DOHH2 (cell line): Measurements from ENCODE around the gene PTGIS.

ENCODE experiments used
- H3F3A ChIP-seq: fragments of 200-600 bp; sonication (generic), shearing (Covaris generic); 2 replicates; pipeline ENCODE4 v1.6.0; 2016; ENCODE audit warnings: antibody characterized with exemption, mild to moderate bottlenecking; ENCODE audit not compliant: control insufficient read depth, insufficient read depth
- H3K27ac ChIP-seq: fragments of 200-600 bp; sonication (generic); 2 replicates; pipeline ENCODE4 v1.5.1; 2014; ENCODE audit warnings: low read depth, mild to moderate bottlenecking, low read length, moderate library complexity
- H3K27me3 ChIP-seq: fragments of 200-600 bp; sonication (generic); 2 replicates; pipeline ENCODE4 v1.6.1; 2014; ENCODE audit warnings: mild to moderate bottlenecking, low read length, mixed read lengths; ENCODE audit not compliant: control insufficient read depth
- H3K36me3 ChIP-seq: fragments of 200-600 bp; sonication (generic); 2 replicates; pipeline ENCODE4 v1.6.1; 2014; ENCODE audit warnings: mild to moderate bottlenecking, low read length, moderate library complexity, mixed read lengths; ENCODE audit not compliant: control insufficient read depth
- H3K4me1 ChIP-seq: fragments of 200-600 bp; sonication (generic); 2 replicates; pipeline ENCODE4 v1.6.1; 2014; ENCODE audit warnings: mild to moderate bottlenecking, low read length, mixed read lengths; ENCODE audit not compliant: control insufficient read depth
- H3K4me2 ChIP-seq: fragments of 200-600 bp; sonication (generic); 2 replicates; pipeline ENCODE4 v1.6.0; 2014; ENCODE audit warnings: mild to moderate bottlenecking, low read length, moderate library complexity
- H3K4me3 ChIP-seq: fragments of 200-600 bp; sonication (generic); 2 replicates; pipeline ENCODE4 v1.5.1; 2014; ENCODE audit warnings: mild to moderate bottlenecking, low read length, mixed read lengths
- H3K79me2 ChIP-seq: fragments of 200-600 bp; sonication (generic); 2 replicates; pipeline ENCODE4 v1.6.1; 2014; ENCODE audit warnings: mild to moderate bottlenecking, low read length, mixed read lengths; ENCODE audit not compliant: control insufficient read depth
- H3K9me2 ChIP-seq: fragments of 200-600 bp; sonication (generic); replicated peaks from 2 replicates; pipeline ENCODE4 v1.6.1; 2014; ENCODE audit warnings: mild to moderate bottlenecking, low read length, mixed read lengths; ENCODE audit not compliant: control insufficient read depth
- H3K9me3 ChIP-seq: fragments of 200-600 bp; sonication (generic); 2 replicates; pipeline ENCODE4 v1.6.1; 2014; ENCODE audit warnings: antibody characterized with exemption, low read length, mixed read lengths; ENCODE audit not compliant: control insufficient read depth, insufficient read depth
- H4K20me1 ChIP-seq: fragments of 200-600 bp; sonication (generic); 2 replicates; pipeline ENCODE4 v1.6.0; 2014; ENCODE audit warnings: low read depth, mild to moderate bottlenecking, antibody characterized with exemption, low read length, moderate library complexity; ENCODE audit not compliant: control insufficient read depth, insufficient read depth
- CTCF ChIP-seq: fragments of 200-600 bp; sonication (generic); IDR thresholded peaks from one replicate; pipeline ENCODE4 v1.5.1; 2014; ENCODE audit warnings: antibody characterized with exemption, mild to moderate bottlenecking, low read depth, low read length; ENCODE audit not compliant: poor library complexity, severe bottlenecking
- EZH2phosphoT487 ChIP-seq: fragments of 200-600 bp; sonication (generic); IDR thresholded peaks from 2 replicates; pipeline ENCODE4 v1.6.1; 2017; ENCODE audit warnings: borderline replicate concordance, mild to moderate bottlenecking, antibody characterized with exemption, low read length, moderate library complexity, mixed read lengths

The PTGIS gene

GRCh38 chr20:49496553-49497397 is 71.2 kb downstream of the PTGIS start:
- no peaks in the 10 kb centered on the region for H3K4me1 ChIP-seq
- H3F3A ChIP-seq: no peaks in the 10 kb centered on the region
- H4K20me1 ChIP-seq: no peaks in the 10 kb centered on the region
- H3K79me2 ChIP-seq: no peaks in the 10 kb centered on the region
- H3K27ac ChIP-seq: no peak overlapping the region
- H3K9me2 ChIP-seq: no peaks in the 10 kb centered on the region
- H3K27me3 ChIP-seq: peaks cover 9% of the 10 kb centered on the region
- no peak overlapping the region for H3K4me3 ChIP-seq
- TF ChIP-seq EZH2phosphoT487 (no peak), CTCF (no peak)
- H3K36me3 ChIP-seq: no peaks in the 10 kb centered on the region
- no peaks in the 10 kb centered on the region for H3K9me3 ChIP-seq
- no peak overlapping the region for H3K4me2 ChIP-seq

- Histone ChIP-seq H3F3A (no peaks in the 10 kb centered on the region), H3K27me3 (peaks cover 12% of the 10 kb centered on the region), H3K79me2 (no peaks in the 10 kb centered on the region), H3K4me2 (no peak overlapping the region), H3K27ac (no peak overlapping the region), H3K9me3 (no peaks in the 10 kb centered on the region), H3K36me3 (no peaks in the 10 kb centered on the region), H3K9me2 (no peaks in the 10 kb centered on the region), H4K20me1 (no peaks in the 10 kb centered on the region), H3K4me3 (no peak overlapping the region), H3K4me1 (no peaks in the 10 kb centered on the region)
- TF ChIP-seq EZH2phosphoT487 (no peak), CTCF (no peak)
These were observed 71.9 kb downstream of the PTGIS start for GRCh38 chr20:49496043-49496442.

- H3K27ac ChIP-seq: no peak overlapping the region
- H3K4me3 ChIP-seq: no peak overlapping the region
- no peaks in the 10 kb centered on the region for H3K9me2 ChIP-seq
- peaks cover 32% of the 10 kb centered on the region for H3K27me3 ChIP-seq
- no peaks in the 10 kb centered on the region for H3K4me1 ChIP-seq
- H3K36me3 ChIP-seq: no peaks in the 10 kb centered on the region
- H4K20me1 ChIP-seq: no peaks in the 10 kb centered on the region
- H3F3A ChIP-seq: no peaks in the 10 kb centered on the region
- TF ChIP-seq EZH2phosphoT487: no peak
- no peaks in the 10 kb centered on the region for H3K79me2 ChIP-seq
- no peak overlapping the region for H3K4me2 ChIP-seq
- no peaks in the 10 kb centered on the region for H3K9me3 ChIP-seq
These were observed 77.2 kb downstream of the PTGIS start for GRCh38 chr20:49490689-49491088.

- Histone ChIP-seq H3K36me3 (no peaks in the 10 kb centered on the region), H3K79me2 (no peaks in the 10 kb centered on the region), H3F3A (no peaks in the 10 kb centered on the region), H3K4me3 (no peak overlapping the region), H3K4me2 (no peak overlapping the region), H3K27ac (no peak overlapping the region), H3K27me3 (peaks cover 37% of the 10 kb centered on the region), H3K9me2 (no peaks in the 10 kb centered on the region), H3K9me3 (no peaks in the 10 kb centered on the region), H3K4me1 (no peaks in the 10 kb centered on the region), H4K20me1 (no peaks in the 10 kb centered on the region)
- TF ChIP-seq CTCF: no peak
- no peak for TF ChIP-seq EZH2phosphoT487
These were observed 78.2 kb downstream of the PTGIS start for GRCh38 chr20:49489688-49490087.
